Stimulated activated CD8-positive, alpha-beta memory T cell treated with anti-CD3 and anti-CD28 coated beads, Interleukin-15, amount 100 ng/mL, for 48 hours (primary cell): ENCODE results near the gene RAB20.
"Not testable (repeated sequence)": the region's sequence is repeated elsewhere in the genome, so short reads cannot be mapped to it uniquely, and the experiment has no call there.

Experiments used
- DNase-seq, 2 donors: peaks; one replicate each; pipeline ENCODE4 v3.0.0-alpha.2; 2020; ENCODE audit warnings: low read depth in 2 of 2

The RAB20 gene

GRCh38 chr13:110509971-110510786, 51.3 kb downstream of the RAB20 start:
- DNase-seq, result no peak

GRCh38 chr13:110509478-110509926, 52.0 kb downstream of the RAB20 start:
- no peak for DNase-seq

- no peak for DNase-seq
Observed at GRCh38 chr13:110507678-110508381, 53.7 kb downstream of the RAB20 start.

GRCh38 chr13:110506859-110507566, 54.5 kb downstream of the RAB20 start:
- no peak for DNase-seq

GRCh38 chr13:110506396-110506795, 55.1 kb downstream of the RAB20 start:
- no peak for DNase-seq

- no peak for DNase-seq
Observed at GRCh38 chr13:110505594-110505993, 55.9 kb downstream of the RAB20 start.

- DNase-seq, result no peak
Observed at GRCh38 chr13:110503979-110504499, 57.5 kb downstream of the RAB20 start.

- DNase-seq, result no peak
Observed at GRCh38 chr13:110503037-110503901, 58.3 kb downstream of the RAB20 start.

- DNase-seq, result no peak
Observed at GRCh38 chr13:110501188-110501587, 60.3 kb downstream of the RAB20 start.

GRCh38 chr13:110500341-110500740, 61.2 kb downstream of the RAB20 start:
- no peak for DNase-seq

GRCh38 chr13:110499621-110500281, 61.8 kb downstream of the RAB20 start:
- DNase-seq, result no peak

GRCh38 chr13:110498765-110499164, 62.8 kb downstream of the RAB20 start:
- DNase-seq, result no peak

- DNase-seq, result no peak
Observed at GRCh38 chr13:110498327-110498726, 63.2 kb downstream of the RAB20 start.

- not testable (repeated sequence) for DNase-seq
Observed at GRCh38 chr13:110497896-110498295, 63.6 kb downstream of the RAB20 start.

- no peak for DNase-seq
Observed at GRCh38 chr13:110497003-110497402, 64.5 kb downstream of the RAB20 start.

- no peak for DNase-seq
Observed at GRCh38 chr13:110496281-110496680, 65.2 kb downstream of the RAB20 start.

- no peak for DNase-seq
Observed at GRCh38 chr13:110495881-110496280, 65.6 kb downstream of the RAB20 start.

- no peak for DNase-seq
Observed at GRCh38 chr13:110495376-110495775, 66.1 kb downstream of the RAB20 start.

- no peak for DNase-seq
Observed at GRCh38 chr13:110493613-110494012, 67.9 kb downstream of the RAB20 start.

- no peak for DNase-seq
Observed at GRCh38 chr13:110492679-110493593, 68.6 kb downstream of the RAB20 start.
